ENCODE results near the gene SMAD6.

The SMAD6 gene

DNA sequence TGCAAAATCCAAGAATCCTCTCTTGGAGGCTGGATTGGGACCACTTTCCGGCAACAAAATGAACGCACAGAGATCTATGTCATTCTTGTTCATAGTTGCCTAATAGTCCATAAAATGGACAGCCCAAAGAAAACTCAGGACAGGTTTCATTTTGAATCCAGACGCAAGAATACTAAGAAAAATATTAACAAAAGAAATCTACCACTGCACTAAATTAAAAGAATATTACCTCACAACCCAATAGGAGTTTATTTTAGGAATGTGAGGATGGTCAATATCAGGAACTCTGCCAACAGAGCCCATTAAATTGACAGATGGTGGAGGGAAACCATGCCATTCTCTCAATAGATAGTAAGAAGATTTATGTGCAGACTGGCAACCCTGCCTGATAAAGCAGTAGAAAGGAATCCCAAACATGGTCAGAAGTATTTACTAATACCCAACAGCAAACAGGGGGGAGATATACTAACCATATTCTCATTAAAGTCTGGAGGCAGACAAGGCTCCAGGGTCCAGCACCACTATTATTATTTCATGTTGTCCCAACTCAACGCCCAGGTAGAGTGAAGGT lies 127.6 kb downstream of the SMAD6 start:
- DNase-seq, result no peak

DNA sequence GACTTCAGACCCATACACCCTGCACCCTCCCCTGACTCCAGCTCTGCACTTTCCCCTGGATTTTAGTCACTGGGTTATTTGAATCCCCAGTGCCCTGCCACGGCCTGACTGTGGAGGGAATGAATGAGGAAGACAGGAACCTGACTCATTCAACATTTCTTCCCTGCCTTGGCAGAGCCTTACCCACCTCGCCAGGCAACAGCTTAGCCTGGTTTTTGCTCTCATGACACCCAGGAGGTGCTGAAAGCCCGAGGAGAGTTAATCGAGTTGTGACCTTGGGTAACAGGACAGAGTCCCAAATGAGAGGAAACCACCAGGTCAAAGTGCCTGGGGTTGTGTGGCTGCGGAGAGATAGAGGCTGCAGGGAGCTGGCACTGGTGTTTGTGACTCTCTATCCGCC lies 128.3 kb downstream of the SMAD6 start:
- no peak for DNase-seq

DNA sequence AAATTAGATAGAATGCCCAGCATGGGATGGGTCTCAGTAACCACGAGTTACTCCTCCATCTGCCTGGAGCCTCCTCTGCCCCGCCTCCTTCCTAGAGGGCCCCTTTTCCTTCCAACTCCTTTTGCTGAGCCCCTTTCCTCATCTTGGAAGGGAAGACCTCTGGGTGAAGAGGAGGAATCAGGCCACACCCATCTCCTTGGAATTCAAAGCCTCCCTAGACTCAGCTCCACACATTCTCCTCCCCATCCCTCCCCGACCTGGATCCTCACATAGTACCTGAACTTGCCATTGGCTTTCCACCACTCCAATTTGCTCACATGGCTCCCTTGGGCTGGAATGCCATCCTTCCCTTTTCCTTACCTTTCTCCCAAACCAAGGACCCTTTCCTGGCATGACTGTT lies 128.8 kb downstream of the SMAD6 start:
- no peak for DNase-seq

DNA sequence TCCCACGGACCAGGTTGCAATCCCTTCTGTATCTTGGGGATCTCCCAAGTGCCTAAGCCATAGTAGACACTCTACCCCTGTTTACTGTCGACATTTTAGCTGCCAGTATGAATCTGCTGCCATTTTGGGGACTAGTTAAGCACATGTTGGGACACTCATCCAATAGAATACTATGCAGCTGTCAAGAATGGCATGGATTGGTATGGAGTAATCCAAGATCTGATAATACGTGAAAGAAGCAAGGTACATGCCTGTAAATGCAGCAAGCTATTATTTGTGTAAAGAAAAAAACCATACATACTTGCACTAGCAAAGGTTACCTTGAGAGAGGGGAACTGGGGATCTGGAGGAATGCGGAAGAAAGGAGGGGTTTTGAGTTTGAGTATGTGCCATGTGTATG lies 129.3 kb downstream of the SMAD6 start:
- no peak for DNase-seq

DNA sequence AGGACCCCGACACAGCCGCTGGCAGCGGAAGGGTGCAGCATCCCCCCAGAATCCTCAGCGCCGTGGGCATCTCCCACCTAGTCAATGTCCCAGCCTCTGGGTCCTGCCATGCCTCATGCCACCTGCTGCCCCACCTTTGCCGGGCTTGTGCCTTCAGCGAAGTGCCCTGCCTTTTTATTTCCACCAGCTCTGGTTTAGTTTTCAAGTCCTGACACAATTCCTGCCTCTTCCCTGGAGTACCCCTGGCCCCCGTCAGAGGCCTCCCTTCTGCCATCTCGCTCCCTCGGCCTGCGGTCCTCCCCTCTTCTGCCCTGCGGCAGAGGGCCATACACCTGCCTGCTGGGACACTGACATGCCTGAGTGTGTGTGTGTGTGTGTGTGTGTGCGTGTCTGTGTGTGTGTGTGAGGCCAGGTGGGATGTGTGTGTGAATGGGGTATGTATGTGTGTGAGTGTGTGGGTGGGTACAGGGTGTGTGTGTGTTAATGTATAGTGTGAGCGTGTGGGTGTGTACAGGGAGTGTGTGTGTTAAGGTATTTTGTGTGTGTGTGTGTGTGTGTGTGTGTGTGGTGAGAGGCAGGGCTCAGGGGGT lies 129.9 kb downstream of the SMAD6 start:
- DNase-seq, result no peak

Data from eye (tissue), 1 donor.